Measurements from ENCODE around the gene TNIP3.
"Not testable (repeated sequence)": the region's sequence is repeated elsewhere in the genome, so short reads cannot be mapped to it uniquely, and the experiment has no call there.

The TNIP3 gene

DNA sequence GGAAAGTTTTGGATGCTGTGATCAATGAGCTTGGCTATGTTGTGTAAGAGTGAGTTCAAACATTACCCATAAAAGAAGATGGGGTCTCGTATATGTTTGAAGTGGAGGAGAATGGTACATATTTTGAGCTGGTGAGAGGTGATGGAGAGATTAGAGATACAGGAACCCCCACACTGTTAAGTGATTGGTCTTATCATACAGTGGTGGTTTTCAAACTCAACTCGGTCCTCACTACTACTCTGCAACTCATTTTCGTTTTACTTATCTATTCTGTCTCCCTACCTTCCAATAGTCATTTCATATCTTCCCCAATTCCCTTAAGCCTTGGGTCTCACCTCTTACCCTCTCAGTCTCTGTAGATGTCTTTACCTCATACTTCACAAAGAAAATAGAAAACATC lies 16.4 kb upstream of the TNIP3 start:
- DNase-seq (ENCODE audit: low read depth), result no peak

DNA sequence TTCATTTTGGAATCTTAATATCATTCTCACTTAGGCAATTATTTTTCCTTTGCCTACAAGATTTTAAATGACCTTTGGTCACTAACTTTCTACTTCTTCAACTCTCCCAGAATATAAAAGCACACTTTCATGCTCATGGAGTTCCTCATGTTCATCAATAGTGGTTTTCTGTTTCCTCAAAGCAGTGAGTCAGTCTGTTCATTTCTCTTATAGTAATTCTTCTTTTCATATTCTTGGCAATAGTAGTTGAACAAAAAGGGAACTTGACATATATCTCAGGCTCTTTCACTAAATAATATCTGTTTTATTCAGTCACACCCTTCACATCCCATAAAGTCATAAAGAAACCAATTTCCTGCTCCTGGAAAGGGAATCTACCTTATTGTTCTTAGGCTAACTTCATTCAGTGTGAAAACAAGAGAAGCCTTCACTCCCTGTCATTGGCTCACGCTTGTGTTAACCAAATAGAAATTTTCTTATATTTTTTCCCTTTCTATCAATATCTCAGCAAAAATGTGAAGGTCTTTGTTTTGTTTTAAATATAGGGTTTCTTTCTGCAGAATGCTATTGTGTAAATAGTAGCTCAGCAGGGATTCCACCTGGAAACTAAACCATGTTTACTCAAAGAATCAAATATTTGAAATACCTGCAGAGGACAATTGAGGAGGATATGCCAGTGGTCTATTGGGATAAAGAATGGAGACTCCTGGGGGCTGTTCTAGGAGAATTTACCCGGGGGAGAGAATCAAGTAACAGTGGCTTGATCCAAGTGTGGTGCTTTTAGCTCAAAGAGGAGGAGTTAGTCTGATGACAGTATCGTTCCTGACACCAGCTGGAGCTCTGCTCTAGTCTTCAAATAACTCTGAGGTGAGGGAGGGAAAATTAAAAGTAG lies 13.4 kb upstream of the TNIP3 start:
- TF ChIP-seq, protein P1, sequence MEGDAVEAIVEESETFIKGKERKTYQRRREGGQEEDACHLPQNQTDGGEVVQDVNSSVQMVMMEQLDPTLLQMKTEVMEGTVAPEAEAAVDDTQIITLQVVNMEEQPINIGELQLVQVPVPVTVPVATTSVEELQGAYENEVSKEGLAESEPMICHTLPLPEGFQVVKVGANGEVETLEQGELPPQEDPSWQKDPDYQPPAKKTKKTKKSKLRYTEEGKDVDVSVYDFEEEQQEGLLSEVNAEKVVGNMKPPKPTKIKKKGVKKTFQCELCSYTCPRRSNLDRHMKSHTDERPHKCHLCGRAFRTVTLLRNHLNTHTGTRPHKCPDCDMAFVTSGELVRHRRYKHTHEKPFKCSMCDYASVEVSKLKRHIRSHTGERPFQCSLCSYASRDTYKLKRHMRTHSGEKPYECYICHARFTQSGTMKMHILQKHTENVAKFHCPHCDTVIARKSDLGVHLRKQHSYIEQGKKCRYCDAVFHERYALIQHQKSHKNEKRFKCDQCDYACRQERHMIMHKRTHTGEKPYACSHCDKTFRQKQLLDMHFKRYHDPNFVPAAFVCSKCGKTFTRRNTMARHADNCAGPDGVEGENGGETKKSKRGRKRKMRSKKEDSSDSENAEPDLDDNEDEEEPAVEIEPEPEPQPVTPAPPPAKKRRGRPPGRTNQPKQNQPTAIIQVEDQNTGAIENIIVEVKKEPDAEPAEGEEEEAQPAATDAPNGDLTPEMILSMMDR (IDR thresholded peaks at IDR 0.05; ENCODE audit: low read length, missing control alignments), result no peak
- no peak for DNase-seq (ENCODE audit: low read depth)
- H3K4me3 ChIP-seq (replicated peaks; ENCODE audit: low read depth, low read length), result no peak overlapping the region

More for the DNA sequence above, 16.4 kb upstream of the TNIP3 start:
- no peak overlapping the region for H3K4me3 ChIP-seq (replicated peaks; ENCODE audit: low read depth, low read length)
- TF ChIP-seq, protein P1 (IDR thresholded peaks at IDR 0.05; ENCODE audit: low read length, missing control alignments), result no peak

DNA sequence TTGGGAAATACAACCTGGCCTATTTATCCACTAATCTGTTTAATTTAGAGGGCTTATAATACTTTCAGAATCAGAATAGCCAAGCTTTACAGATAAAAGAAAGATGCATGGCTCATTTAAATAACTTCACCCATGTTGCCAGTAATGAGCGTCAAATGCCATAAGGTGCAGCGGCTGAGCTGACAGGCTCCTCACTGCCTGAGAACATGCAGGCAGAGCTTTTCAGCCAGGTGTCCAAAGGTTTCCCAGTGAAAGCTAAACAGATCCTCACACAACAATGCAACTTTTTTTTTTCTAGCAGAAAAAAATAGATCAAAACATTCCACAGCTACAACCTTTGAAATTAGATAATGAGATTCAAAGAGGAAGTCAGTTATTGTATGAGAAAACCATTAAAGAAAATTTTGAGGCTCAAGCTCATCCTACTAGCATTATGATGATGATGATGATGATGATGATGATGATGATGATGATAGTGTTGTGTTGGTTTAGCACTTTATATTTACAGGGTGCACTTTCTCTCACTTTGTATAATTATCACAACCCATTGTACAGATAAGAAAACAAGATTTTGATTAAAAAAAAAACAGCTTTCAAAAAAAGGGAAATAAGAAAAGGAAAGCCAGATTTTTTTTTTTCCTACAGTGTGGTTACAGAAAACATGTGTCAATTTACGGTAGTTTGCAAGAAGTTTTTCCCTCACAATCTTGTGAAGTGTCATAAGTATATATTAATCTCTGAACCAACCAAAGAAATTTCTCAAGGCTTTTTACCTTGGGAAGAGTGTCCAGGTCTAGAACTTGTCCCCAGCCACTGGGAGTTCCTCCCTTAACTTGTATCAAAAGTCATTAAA lies 12.2 kb upstream of the TNIP3 start:
- no peak overlapping the region for H3K4me3 ChIP-seq (replicated peaks; ENCODE audit: low read depth, low read length)
- DNase-seq (ENCODE audit: low read depth), result no peak
- TF ChIP-seq, protein P1 (IDR thresholded peaks at IDR 0.05; ENCODE audit: low read length, missing control alignments), result no peak

DNA sequence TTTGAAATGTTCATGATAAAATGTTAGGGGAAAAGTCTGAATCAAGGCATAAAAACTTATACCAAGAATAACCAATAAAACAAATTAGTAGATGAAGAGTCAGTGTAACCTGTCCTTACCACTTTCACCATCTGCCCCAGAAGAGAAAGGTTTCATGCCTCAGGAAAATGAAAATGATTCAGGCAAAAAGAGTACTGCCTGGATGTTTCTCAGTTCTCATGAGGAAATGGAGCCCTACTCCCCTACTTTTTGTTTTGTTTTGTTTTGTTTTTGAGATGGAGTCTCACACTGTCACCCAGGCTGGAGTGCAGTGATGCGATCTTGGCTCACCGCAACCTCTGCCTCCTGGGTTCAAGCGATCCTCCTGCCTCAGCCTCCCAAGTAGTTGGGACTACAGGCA lies 7.4 kb upstream of the TNIP3 start:
- H3K4me3 ChIP-seq (replicated peaks; ENCODE audit: low read depth, low read length); DNase-seq (ENCODE audit: low read depth): not testable (repeated sequence)

DNA sequence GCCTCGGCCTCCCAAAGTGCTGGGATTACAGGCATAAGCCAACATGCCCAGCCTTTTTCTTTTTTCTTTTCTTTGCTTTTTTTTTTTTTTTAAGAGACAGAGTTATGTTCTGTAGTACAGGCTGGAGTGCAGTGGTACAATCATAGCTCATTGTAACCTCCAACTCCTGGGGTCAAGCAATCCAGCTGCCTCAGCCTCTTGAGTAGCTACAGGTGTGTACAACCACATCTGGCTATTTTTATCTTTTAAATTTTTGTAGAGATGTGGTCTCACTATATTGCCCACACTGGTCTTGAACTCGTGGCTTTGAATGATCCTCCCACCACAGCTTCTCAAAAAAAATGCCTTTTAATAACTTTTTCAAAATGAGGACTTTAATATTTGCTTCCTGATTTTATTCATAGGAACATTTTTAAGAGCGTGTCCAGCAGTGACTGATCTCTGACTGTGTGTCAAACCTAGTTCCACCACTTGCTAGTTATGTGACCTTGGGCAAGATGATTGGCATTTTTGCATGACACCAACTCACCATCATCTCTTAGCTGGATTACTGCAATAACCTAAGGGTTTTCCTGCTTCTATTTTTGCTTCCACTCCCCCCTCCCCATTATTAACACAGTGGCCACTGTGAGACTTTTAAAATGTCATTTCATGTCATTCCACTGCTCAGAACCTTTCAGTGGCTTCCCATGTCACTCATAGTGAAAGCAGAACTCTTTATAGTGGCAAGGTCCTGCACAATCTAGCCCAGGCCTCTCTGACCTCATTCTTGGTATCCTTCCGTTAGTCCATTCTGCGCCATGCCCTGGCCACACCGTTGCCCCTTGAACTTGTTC lies 4.5 kb upstream of the TNIP3 start:
- TF ChIP-seq, protein P1 (IDR thresholded peaks at IDR 0.05; ENCODE audit: low read length, missing control alignments), result no peak
- no peak for DNase-seq (ENCODE audit: low read depth)
- no peak overlapping the region for H3K4me3 ChIP-seq (replicated peaks; ENCODE audit: low read depth, low read length)

DNA sequence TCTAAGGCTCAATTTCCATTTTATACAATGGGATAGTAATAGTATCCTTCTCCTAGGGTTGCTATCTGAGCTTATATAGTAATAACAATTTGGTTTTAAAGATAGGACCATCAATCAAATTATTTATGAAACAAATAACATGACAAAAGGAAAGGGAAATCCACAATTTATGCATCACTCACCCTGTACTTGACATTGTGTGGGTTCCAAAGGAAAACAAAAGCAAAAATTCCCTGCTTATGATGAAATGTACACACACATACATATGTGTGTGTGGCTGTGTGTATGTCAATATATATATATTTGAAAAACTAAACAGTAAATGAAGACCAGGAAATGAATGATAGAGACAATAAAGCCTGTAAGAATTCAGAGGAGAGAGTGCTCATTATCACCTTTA lies 2.9 kb upstream of the TNIP3 start:
- TF ChIP-seq, protein P1 (IDR thresholded peaks at IDR 0.05; ENCODE audit: low read length, missing control alignments), result no peak
- no peak overlapping the region for H3K4me3 ChIP-seq (replicated peaks; ENCODE audit: low read depth, low read length)
- DNase-seq (ENCODE audit: low read depth), result no peak

Data from fibroblast of pulmonary artery (primary cell).